GM06990 (cell line): ENCODE measurements around the gene CTR9.

Experiments
- DNase-seq: peaks from one replicate; pipeline ENCODE4 v3.0.0-alpha.2; 2011; ENCODE audit not compliant: insufficient read length; ENCODE audit errors: extremely low read depth
- H3K27me3 ChIP-seq: replicated peaks from 2 replicates; pipeline ENCODE4 v1.6.0; 2011; ENCODE audit warnings: low read length; ENCODE audit not compliant: control insufficient read depth, insufficient read depth
- H3K36me3 ChIP-seq: 2 replicates; pipeline ENCODE4 v1.5.1; 2011; ENCODE audit warnings: low read length; ENCODE audit not compliant: control insufficient read depth, insufficient read depth
- H3K4me3 ChIP-seq: replicated peaks from 2 replicates; pipeline ENCODE4 v1.5.1; 2011; ENCODE audit warnings: low read depth, mild to moderate bottlenecking, control low read depth, low read length
- TF ChIP-seq, protein P1 (sequence below): IDR thresholded peaks from 2 replicates; pipeline ENCODE4 v1.5.1; 2011; ENCODE audit warnings: low read length, control low read depth, mild to moderate bottlenecking, inconsistent platforms; ENCODE audit not compliant: insufficient read depth, poor library complexity, severe bottlenecking

The CTR9 gene

DNA sequence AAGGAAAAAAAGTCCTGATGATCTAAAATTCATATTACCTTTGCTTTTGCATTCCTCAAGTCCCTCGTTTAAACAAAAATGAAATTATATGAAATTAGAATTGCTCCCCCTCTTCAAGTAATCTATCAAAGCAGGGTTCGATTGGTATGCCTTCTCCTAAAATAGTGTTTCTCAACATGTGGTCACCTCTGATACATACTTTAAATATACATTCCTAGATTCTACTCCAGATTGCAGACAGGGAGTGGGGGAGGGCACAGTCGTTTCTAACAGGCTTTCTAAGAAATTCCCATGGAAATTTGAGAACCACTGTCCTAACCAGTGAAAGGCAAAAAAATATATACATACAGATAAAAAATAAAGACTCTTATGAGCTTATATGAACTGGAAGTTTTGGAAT is 34.9 kb upstream of the CTR9 start:
- Histone ChIP-seq H3K4me3 (no peak overlapping the region), H3K27me3 (peaks cover 2% of the 10 kb centered on the region; the same call in 1 of the 2 replicates), H3K36me3 (no peaks in the 10 kb centered on the region)
- TF ChIP-seq, protein P1, sequence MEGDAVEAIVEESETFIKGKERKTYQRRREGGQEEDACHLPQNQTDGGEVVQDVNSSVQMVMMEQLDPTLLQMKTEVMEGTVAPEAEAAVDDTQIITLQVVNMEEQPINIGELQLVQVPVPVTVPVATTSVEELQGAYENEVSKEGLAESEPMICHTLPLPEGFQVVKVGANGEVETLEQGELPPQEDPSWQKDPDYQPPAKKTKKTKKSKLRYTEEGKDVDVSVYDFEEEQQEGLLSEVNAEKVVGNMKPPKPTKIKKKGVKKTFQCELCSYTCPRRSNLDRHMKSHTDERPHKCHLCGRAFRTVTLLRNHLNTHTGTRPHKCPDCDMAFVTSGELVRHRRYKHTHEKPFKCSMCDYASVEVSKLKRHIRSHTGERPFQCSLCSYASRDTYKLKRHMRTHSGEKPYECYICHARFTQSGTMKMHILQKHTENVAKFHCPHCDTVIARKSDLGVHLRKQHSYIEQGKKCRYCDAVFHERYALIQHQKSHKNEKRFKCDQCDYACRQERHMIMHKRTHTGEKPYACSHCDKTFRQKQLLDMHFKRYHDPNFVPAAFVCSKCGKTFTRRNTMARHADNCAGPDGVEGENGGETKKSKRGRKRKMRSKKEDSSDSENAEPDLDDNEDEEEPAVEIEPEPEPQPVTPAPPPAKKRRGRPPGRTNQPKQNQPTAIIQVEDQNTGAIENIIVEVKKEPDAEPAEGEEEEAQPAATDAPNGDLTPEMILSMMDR: no peak
- no peak for DNase-seq

DNA sequence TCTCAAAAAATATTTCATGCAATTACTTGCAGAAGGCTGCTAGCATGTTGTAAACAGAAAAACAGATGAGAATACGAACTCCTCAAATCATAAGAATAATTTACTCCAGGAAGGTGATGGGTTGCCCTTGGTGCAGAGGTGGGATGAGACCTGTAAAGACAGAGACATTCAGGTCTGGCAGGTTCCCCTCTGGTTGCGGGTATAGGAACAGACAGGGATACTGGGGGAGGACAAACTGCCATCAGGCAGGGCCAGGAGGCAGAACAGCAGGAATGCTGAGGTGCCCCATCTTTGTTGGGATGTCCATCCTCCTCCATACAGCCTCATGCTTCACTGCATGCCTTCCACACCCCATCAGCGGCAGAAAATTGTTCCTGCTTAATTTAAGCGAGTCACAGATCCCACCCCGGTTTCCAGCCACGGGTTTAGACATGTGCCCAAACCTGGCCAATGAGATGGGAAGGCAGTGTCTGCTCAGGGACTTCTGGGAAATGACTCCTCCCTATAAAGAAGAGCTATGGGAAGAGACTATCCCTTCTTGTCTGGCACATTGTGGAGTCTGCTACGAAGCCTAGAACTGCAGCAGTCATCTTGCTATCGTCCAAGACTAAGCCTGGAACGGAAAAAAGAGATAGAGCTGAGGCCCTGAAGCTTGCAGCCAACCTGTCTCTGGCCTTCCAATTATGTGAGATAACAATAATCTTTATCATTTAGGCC is 34.3 kb upstream of the CTR9 start:
- Histone ChIP-seq H3K27me3 (peaks cover 2% of the 10 kb centered on the region; the same call in 1 of the 2 replicates), H3K36me3 (no peaks in the 10 kb centered on the region), H3K4me3 (no peak overlapping the region)
- DNase-seq: no peak
- TF ChIP-seq, protein P1: no peak

DNA sequence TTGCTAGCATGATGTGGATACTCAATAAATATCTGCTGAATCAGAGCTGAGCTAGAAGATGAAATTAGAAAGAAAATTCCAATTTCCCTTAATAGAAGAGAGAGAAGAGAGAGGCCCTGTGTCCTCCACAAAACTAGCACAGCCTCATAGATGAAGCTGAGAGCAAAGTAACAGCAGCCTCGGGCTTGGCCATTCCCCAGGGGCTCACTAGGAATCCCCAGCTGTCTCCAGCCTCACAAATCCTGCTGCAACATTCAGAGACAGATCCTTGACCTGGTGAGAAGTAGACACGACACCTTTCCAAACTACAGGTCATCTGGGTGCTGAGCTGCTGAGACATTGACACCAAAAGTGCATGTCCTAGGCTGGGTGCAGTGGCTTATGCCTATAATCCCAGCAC is 31.4 kb upstream of the CTR9 start:
- no peak for DNase-seq
- Histone ChIP-seq H3K27me3 (peaks cover 2% of the 10 kb centered on the region; the same call in 1 of the 2 replicates), H3K36me3 (no peaks in the 10 kb centered on the region), H3K4me3 (no peak overlapping the region)
- TF ChIP-seq, protein P1: no peak

DNA sequence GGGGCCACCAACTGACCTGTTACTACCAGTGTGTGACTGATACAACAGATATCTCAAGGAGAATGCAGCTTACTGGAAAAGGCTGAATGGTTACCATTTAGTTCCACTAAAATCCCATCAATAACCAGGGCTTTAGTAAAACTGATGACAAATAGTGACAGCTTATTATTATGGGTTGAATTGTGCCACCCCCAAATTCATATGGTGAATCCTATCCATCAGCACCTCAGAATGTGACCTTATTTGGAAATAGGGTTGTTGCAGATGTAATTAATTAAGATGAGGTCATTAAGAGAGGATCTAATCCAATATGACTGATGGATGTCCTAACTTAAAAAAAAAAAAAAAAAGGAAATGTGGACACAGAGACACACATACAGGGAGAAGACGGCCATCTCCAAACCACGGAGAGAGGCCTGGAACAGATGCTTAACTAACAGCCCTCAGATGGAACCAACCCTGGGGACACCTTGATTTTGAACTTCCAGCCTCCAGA is 30.1 kb upstream of the CTR9 start:
- TF ChIP-seq, protein P1: no peak
- H3K4me3 ChIP-seq: no peak overlapping the region
- H3K27me3 ChIP-seq: peaks cover 2% of the 10 kb centered on the region; the same call in 1 of the 2 replicates
- no peaks in the 10 kb centered on the region for H3K36me3 ChIP-seq
- DNase-seq: no peak

DNA sequence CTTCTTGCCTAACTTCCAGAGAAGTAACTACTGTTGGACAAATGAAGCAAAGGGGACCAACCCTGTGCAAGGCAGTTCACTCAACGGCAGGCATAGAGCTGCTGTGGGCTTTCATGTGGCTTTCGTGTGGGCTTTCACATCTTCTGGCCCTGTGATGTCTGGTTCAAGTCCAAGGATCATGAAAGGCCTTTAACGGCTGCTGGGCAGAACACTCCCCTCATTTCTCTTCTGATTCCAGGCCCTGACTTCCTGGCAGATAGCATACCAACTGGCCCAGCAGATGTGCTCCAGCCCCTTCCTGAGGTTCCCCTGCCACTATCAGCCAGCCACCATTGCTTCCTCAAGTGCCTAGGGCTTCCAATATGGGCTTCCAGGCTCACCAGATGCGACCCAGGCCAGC is 28.7 kb upstream of the CTR9 start:
- Histone ChIP-seq H3K36me3 (no peaks in the 10 kb centered on the region), H3K27me3 (no peaks in the 10 kb centered on the region; the same call in 1 of the 2 replicates), H3K4me3 (no peak overlapping the region)
- no peak for DNase-seq
- TF ChIP-seq, protein P1: no peak
